GM21737 (cell line): ENCODE measurements around the gene TFE3.
A peak's percentile ranks its signal among the peaks of the same experiment; 100 is the strongest.

Experiments used
- ATAC-seq: cut with Tn5 transposase; IDR thresholded peaks from one replicate; pipeline ENCODE4 v1.9.1; 2021; ENCODE audit warnings: mild to moderate bottlenecking, moderate library complexity; ENCODE audit not compliant: unreplicated experiment

Gene TFE3

GRCh38 chrX:49043220-49043986, at the start of gene TFE3:
TFE3 (minus strand) TSS chrX:49043357; CDS start chrX:49043226, 131 bp downstream.
- ATAC-seq, result peak; percentile 88

GRCh38 chrX:49089553-49089952, 46.4 kb upstream of the TFE3 start:
- no peak for ATAC-seq

- no peak for ATAC-seq
Observed at GRCh38 chrX:49082271-49082871, 39.2 kb upstream of the TFE3 start.

- no peak for ATAC-seq
Observed at GRCh38 chrX:49079489-49080428, 36.6 kb upstream of the TFE3 start, which contains the start of gene WDR45. WDR45 (minus strand) TSS chrX:49079887; CDS start chrX:49078095, 1,792 bp downstream.

GRCh38 chrX:49077941-49078340, 34.8 kb upstream of the TFE3 start:
- no peak for ATAC-seq

GRCh38 chrX:49075347-49075746, 32.2 kb upstream of the TFE3 start:
- no peak for ATAC-seq

GRCh38 chrX:49073601-49074575, 30.7 kb upstream of the TFE3 start, which contains the start of gene PRAF2:
PRAF2 (minus strand) TSS chrX:49074002; CDS start chrX:49073987, 15 bp downstream.
- ATAC-seq, result peak; percentile 91

GRCh38 chrX:49072712-49073095, 29.5 kb upstream of the TFE3 start:
- no peak for ATAC-seq

GRCh38 chrX:49071877-49072711, 28.9 kb upstream of the TFE3 start:
- no peak for ATAC-seq

GRCh38 chrX:49070988-49071387, 27.8 kb upstream of the TFE3 start:
- no peak for ATAC-seq

GRCh38 chrX:49069038-49069437, 25.9 kb upstream of the TFE3 start:
- no peak for ATAC-seq

- ATAC-seq, result no peak
Observed at GRCh38 chrX:49067285-49068120, 24.3 kb upstream of the TFE3 start.

GRCh38 chrX:49066690-49067089, 23.5 kb upstream of the TFE3 start:
- ATAC-seq, result no peak

GRCh38 chrX:49066278-49066677, 23.1 kb upstream of the TFE3 start:
- ATAC-seq, result no peak

- no peak for ATAC-seq
Observed at GRCh38 chrX:49064735-49065134, 21.6 kb upstream of the TFE3 start.

- ATAC-seq, result no peak
Observed at GRCh38 chrX:49064303-49064702, 21.1 kb upstream of the TFE3 start.

GRCh38 chrX:49063715-49064114, 20.6 kb upstream of the TFE3 start:
- no peak for ATAC-seq

GRCh38 chrX:49061916-49062315, 18.8 kb upstream of the TFE3 start:
- ATAC-seq, result no peak
